Lower leg skin (tissue), 4 donors: ENCODE results near the gene PRR35. TPM values are rescaled to one million over a fixed set of nuclear protein-coding genes. Genes with fewer than 3 reads are reported as not detected.

Experiments
- DNase-seq, 2 donors: peaks; one replicate each; pipeline ENCODE4 v3.0.0-alpha.2; 2019; ENCODE audit warnings: low spot score in 2 of 2
- H3K4me3 ChIP-seq: fragments of 200-600 bp; sonication (generic); 2 replicates; pipeline ENCODE4 v1.5.1; 2017; ENCODE audit warnings: mild to moderate bottlenecking, low read depth; ENCODE audit not compliant: poor library complexity, severe bottlenecking
- POLR2A ChIP-seq, 2 donors: fragments of 450-650 bp; IDR thresholded peaks; one replicate each; pipeline ENCODE4 v1.6.1; 2016 to 2017; ENCODE audit warnings: antibody characterized with exemption in 2 of 2, mild to moderate bottlenecking in 1 of 2, moderate library complexity in 1 of 2
- WGBS, 2 donors: methylation state at CpG; one replicate each; pipeline ENCODE4 v1.1.5; 2018; 5-methylcytosine and 5-hydroxymethylcytosine counted together
- intact Hi-C: fragments of 100-400 bp; cut with DNase I; formaldehyde crosslinking; loops from one replicate; pipeline ENCODE4 v1.15.0; 2023; ENCODE audit warnings: low total_unique reads
- total RNA-seq, 4 donors: library from RNA; depleted of rRNA; stranded (reverse); fragments of >200 nt; gene quantifications; one replicate each; pipeline ENCODE4 v1.1.0, GENCODE V29; 2016
- TF ChIP-seq, protein P1 (sequence below), 3 donors: fragments of 450-650 bp; IDR thresholded peaks; one replicate each; pipeline ENCODE4 v1.5.1; 2016; ENCODE audit warnings: antibody characterized with exemption in 3 of 3, mild to moderate bottlenecking in 3 of 3, moderate library complexity in 2 of 3

Gene PRR35
- total RNA-seq, 4 donors from 2014 or later = not detected

DNA sequence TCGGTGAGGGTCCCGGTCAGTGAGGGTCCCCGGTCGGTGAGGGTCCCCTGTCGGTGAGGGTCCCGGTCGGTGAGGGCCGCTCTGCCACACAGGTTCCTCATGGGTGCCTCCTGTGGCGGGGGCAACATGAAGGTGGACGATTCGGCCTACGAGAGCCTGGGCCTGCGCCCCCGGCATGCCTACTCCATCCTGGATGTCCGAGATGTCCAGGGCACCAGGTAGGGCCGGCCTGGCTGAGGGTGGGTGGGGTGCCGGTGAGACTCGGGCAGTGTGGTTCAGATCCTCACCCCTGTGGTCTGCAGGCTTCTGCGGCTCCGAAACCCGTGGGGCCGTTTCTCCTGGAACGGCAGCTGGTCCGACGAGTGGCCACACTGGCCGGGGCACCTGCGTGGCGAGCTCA is 9.0 kb upstream of the PRR35 start:
- TF ChIP-seq, protein P1, sequence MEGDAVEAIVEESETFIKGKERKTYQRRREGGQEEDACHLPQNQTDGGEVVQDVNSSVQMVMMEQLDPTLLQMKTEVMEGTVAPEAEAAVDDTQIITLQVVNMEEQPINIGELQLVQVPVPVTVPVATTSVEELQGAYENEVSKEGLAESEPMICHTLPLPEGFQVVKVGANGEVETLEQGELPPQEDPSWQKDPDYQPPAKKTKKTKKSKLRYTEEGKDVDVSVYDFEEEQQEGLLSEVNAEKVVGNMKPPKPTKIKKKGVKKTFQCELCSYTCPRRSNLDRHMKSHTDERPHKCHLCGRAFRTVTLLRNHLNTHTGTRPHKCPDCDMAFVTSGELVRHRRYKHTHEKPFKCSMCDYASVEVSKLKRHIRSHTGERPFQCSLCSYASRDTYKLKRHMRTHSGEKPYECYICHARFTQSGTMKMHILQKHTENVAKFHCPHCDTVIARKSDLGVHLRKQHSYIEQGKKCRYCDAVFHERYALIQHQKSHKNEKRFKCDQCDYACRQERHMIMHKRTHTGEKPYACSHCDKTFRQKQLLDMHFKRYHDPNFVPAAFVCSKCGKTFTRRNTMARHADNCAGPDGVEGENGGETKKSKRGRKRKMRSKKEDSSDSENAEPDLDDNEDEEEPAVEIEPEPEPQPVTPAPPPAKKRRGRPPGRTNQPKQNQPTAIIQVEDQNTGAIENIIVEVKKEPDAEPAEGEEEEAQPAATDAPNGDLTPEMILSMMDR (IDR thresholded peaks at IDR 0.05) = no peak
- no peak for TF ChIP-seq POLR2A (IDR thresholded peaks at IDR 0.05)
- no peak for DNase-seq
- no peak overlapping the region for H3K4me3 ChIP-seq
- intact Hi-C loops = no loop called here
- WGBS, 2 donors = 97 to 98% methylated on average over 24 to 28 of the region's 28 CpGs

DNA sequence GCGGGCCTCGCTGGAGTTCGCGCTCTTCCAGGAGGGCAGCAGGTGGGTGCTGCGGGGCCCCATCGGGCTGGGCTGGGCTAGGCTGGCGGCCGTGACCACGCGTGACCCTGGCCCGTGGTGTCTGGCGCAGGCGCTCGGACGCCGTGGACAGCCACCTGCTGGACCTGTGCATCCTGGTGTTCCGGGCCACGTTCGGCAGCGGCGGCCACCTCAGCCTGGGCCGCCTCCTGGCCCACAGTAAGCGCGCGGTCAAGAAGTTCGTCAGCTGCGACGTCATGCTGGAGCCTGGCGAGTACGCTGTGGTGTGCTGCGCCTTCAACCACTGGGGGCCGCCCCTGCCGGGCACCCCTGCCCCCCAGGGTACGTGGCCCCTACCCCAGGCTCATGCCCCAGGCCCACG is 8.0 kb upstream of the PRR35 start:
- intact Hi-C loops = no loop called here
- TF ChIP-seq, protein P1 (IDR thresholded peaks at IDR 0.05) = no peak
- TF ChIP-seq POLR2A (IDR thresholded peaks at IDR 0.05) = no peak
- whole genome bisulfite sequencing, 2 donors = 94 to 97% methylated on average over 21 to 35 of the region's 35 CpGs

DNA sequence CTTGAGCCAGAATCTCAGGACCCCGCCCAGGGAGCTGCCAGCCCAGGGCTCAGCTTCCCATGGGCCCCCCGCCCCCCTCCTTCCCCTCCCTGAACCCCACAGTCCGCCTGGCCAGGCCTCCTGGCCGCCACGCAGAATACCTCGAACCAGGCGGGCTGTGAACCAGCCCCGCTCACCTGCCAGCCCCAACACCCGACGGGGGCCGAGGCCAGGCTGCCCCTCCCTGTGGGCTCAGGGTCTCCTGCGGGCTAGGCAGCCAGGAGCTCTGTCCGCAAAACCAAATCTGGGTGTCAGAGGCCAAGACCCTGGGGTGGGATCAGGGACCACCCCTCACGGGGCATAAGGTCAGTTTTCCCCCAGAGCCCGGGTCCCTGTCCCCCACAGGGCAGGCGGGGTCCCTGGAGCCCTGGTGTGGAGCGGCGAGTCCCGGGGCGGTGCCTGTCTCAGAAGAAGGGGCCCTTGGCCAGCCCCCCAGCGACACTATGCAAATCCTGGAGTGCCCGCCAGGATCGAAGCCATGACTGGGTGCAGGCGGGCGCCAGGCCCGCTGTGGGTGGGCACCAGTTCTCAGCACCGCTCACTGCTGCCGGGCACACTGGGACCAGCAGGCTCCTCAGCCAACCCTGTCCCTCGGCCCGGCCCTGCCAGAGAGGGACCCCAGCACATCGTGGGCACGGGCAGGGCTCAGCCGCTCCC is 6.4 kb upstream of the PRR35 start:
- H3K4me3 ChIP-seq = no peak overlapping the region
- TF ChIP-seq, protein P1 (IDR thresholded peaks at IDR 0.05) = no peak
- TF ChIP-seq POLR2A (IDR thresholded peaks at IDR 0.05) = no peak
- 91 to 96% methylated on average over 13 to 19 of the region's 33 CpGs for WGBS, 2 donors
- intact Hi-C loops = no loop called here
- DNase-seq = no peak

More for the DNA sequence above, 8.0 kb upstream of the PRR35 start:
- no peak overlapping the region for H3K4me3 ChIP-seq
- DNase-seq = no peak

DNA sequence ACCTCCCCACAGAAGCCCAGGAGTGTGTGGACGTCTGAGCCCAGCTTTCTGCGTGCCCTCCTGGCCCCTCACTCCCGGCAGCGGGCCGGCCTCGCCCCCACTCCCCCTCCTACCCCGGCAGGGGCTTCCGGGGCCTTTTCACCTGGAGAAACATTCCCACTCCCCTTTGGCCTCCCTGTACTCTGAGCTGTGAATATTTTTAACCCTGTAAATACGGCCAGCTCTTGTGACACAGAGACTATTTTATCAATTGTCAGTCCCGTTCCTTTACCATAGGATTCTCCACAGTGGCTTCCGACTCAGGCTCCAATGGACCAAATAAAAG is 5.9 kb upstream of the PRR35 start:
- DNase-seq = no peak
- intact Hi-C loops = no loop called here
- WGBS, 2 donors = 71 to 81% methylated on average over 9 to 11 of the region's 11 CpGs
- no peak for TF ChIP-seq POLR2A (IDR thresholded peaks at IDR 0.05)
- TF ChIP-seq, protein P1 (IDR thresholded peaks at IDR 0.05) = no peak
- H3K4me3 ChIP-seq = no peak overlapping the region

DNA sequence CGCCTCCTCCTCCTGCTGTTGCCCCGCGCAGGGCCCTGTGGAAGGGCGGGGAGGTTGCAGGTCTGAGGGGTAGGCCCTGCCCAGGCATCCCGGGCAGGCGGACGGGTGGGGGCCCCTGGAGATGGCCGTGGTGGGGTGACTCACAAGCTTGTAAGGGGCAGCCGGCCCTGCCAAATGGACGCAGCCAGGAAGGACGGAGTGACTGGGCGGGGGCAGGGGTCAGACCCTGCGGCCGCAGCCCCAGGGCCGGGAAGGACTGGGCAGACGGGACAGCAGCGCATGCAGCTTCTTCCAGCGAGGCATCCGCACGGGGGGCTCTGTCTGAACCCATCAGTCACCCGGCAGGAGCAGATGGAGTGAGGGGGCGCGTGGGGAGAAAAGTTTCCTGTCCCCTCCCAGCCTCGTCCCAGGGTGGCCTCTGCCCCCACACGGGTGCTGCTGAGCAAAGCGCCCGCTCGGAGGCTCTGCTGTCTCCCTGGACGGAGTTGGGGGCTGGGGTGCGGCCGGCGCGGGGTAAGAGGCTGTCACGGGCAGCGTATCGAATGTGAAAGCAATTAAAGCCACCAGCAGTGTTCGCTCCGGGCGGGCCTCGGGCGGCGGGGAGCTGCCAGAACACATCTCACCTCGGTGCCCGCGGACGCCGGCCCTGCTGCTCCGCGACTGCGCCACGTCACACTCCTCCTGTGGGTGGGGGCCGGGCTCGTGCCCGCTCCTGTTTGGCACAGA is 5.4 kb upstream of the PRR35 start:
- intact Hi-C loops = no loop called here
- 29 to 50% methylated on average over 43 to 54 of the region's 54 CpGs for WGBS, 2 donors
- no peak for DNase-seq
- TF ChIP-seq, protein P1 (IDR thresholded peaks at IDR 0.05) = no peak
- TF ChIP-seq POLR2A (IDR thresholded peaks at IDR 0.05) = no peak
- no peak overlapping the region for H3K4me3 ChIP-seq
